HepG2 (cell line): ENCODE data around the gene ENO2. TPM values are rescaled to one million over a fixed set of nuclear protein-coding genes. Genes with fewer than 3 reads are reported as not detected.
A peak's percentile ranks its signal among the peaks of the same experiment; 100 is the strongest.

Experiments
- ATAC-seq: fragments of 200-7000 bp; cut with Tn5 transposase; 3 replicates; pipeline ENCODE4 v1.9.1; 2020; ENCODE audit warnings: mild to moderate bottlenecking, moderate library complexity
- BruUV-seq: library from RNA; stranded (reverse); fragments of 400-500 nt; replicated peaks from 2 replicates; lab custom pipeline; 2021; lab: Mats Ljungman, UMichigan
- CTCF ChIA-PET: fragments of 300-600 bp; formaldehyde crosslinking; extraction: SDS; loops from one replicate; lab custom pipeline; 2021; ENCODE audit warnings: low total read pairs, inconsistent platforms, low intra/inter-chr PET ratio; lab: Yijun Ruan, JAX
- POLR2A ChIA-PET: fragments of 350-600 bp; sonication (Branson Sonifier 250); formaldehyde crosslinking; loops from one replicate; lab custom pipeline; 2020; ENCODE audit warnings: antibody characterized with exemption, inconsistent platforms; lab: Yijun Ruan, JAX
- DNase-seq: peaks from one replicate; pipeline ENCODE4 v3.0.0-alpha.2; 2015; ENCODE audit warnings: low spot score
- FAIRE-seq: peaks from 3 replicates; lab custom pipeline; 2011; peaks lifted over from hg19 to GRCh38; lab: Jason Lieb, UNC
- H2AFZ ChIP-seq: one replicate; pipeline ENCODE4 v1.6.1; 2011; ENCODE audit warnings: low read length, inconsistent platforms
- H3K27ac ChIP-seq: fragments of 300-600 bp; 3 replicates; pipeline ENCODE4 v1.8.0; 2011; ENCODE audit warnings: mixed run types, mild to moderate bottlenecking, mixed read lengths, low read length, inconsistent platforms; ENCODE audit not compliant: insufficient read depth; ENCODE audit errors: extremely low read length
- H3K27me3 ChIP-seq, 2 experiments: fragments of 200-600 bp in 1 of 2; 2 replicates in 1 of 2; 3 replicates in 1 of 2; pipeline versions ENCODE4 v1.6.0 to v1.8.0; 2011; ENCODE audit warnings: low read length in 2 of 2, mild to moderate bottlenecking in 2 of 2, moderate library complexity in 2 of 2, inconsistent platforms in 1 of 2; ENCODE audit not compliant: insufficient read depth in 2 of 2, control insufficient read depth in 1 of 2
- H3K36me3 ChIP-seq, 2 experiments: fragments of 200-600 bp in 1 of 2; replicated peaks in 1 of 2; 2 replicates in 1 of 2; 3 replicates in 1 of 2; pipeline versions ENCODE4 v1.5.1 to v1.8.0; 2011; ENCODE audit warnings: low read length in 2 of 2, inconsistent platforms in 1 of 2; ENCODE audit not compliant: insufficient read depth in 2 of 2, control insufficient read depth in 1 of 2
- H3K4me1 ChIP-seq: 2 replicates; pipeline ENCODE4 v1.5.1; 2012; ENCODE audit warnings: low read length, inconsistent platforms; ENCODE audit not compliant: insufficient read depth
- H3K4me2 ChIP-seq: 2 replicates; pipeline ENCODE4 v1.6.0; 2011; ENCODE audit warnings: low read depth, low read length, inconsistent platforms
- H3K4me3 ChIP-seq, 3 experiments: fragments of 200-600 bp in 1 of 3; sonication (generic), shearing (Covaris generic) in 1 of 3; replicated peaks in 1 of 3; 2 replicates each; pipeline ENCODE4 v1.5.1; 2011 to 2016; ENCODE audit warnings: low read length in 3 of 3, inconsistent platforms in 2 of 3, low read depth in 2 of 3, mild to moderate bottlenecking in 2 of 3, control low read depth in 1 of 3, mixed read lengths in 1 of 3; ENCODE audit not compliant: insufficient read depth in 1 of 3
- H3K79me2 ChIP-seq: one replicate; pipeline ENCODE4 v1.6.1; 2011; ENCODE audit warnings: low read length, inconsistent platforms; ENCODE audit not compliant: insufficient read depth
- H3K9ac ChIP-seq: 2 replicates; pipeline ENCODE4 v1.6.0; 2011; ENCODE audit warnings: mild to moderate bottlenecking, low read depth, low read length, inconsistent platforms; ENCODE audit not compliant: insufficient read depth
- H3K9me3 ChIP-seq: 2 replicates; pipeline ENCODE4 v1.5.1; 2012; ENCODE audit warnings: mild to moderate bottlenecking, low read length
- H4K20me1 ChIP-seq: 2 replicates; pipeline ENCODE4 v1.6.0; 2011; ENCODE audit warnings: inconsistent platforms, mild to moderate bottlenecking, low read length, moderate library complexity; ENCODE audit not compliant: insufficient read depth
- BCLAF1 ChIP-seq: fragments of 450-650 bp; IDR thresholded peaks from 2 replicates; pipeline ENCODE4 v1.6.1; 2017; ENCODE audit warnings: mild to moderate bottlenecking
- FOXA3 ChIP-seq: IDR thresholded peaks from 2 replicates; pipeline ENCODE4 v1.6.1; 2016; ENCODE audit warnings: missing genetic modification reagents, missing compliant biosample characterization
- FOXO1 ChIP-seq: sonication (generic); formaldehyde crosslinking; IDR thresholded peaks from 2 replicates; pipeline ENCODE4 v1.4.0; 2020; ENCODE audit warnings: missing genetic modification reagents
- HNRNPUL1 ChIP-seq: fragments of 200-400 bp; formaldehyde crosslinking; IDR thresholded peaks from 2 replicates; pipeline ENCODE4 v1.6.1; 2017; ENCODE audit warnings: low read depth, mild to moderate bottlenecking, low read length, moderate library complexity
- KAT2B ChIP-seq: fragments of 150-350 bp; IDR thresholded peaks from 2 replicates; pipeline ENCODE4 v1.6.1; 2014; ENCODE audit warnings: low read depth, low read length, borderline replicate concordance
- KAT7 ChIP-seq: IDR thresholded peaks from 2 replicates; pipeline ENCODE4 v1.6.1; 2018; ENCODE audit warnings: borderline replicate concordance, missing compliant biosample characterization
- NFKB2 ChIP-seq: sonication (generic); formaldehyde crosslinking; IDR thresholded peaks from 2 replicates; pipeline ENCODE4 v1.4.0; 2020; ENCODE audit warnings: missing genetic modification reagents, borderline replicate concordance
- PATZ1 ChIP-seq: sonication (generic); formaldehyde crosslinking; IDR thresholded peaks from 2 replicates; pipeline ENCODE4 v1.4.0; 2020; ENCODE audit warnings: missing genetic modification reagents
- PHB2 ChIP-seq: fragments of 450-650 bp; IDR thresholded peaks from 2 replicates; pipeline ENCODE4 v1.6.1; 2018; ENCODE audit not compliant: partially characterized antibody
- RBAK ChIP-seq: sonication (generic); formaldehyde crosslinking; IDR thresholded peaks from 2 replicates; pipeline ENCODE4 v1.5.1; 2020; ENCODE audit warnings: mild to moderate bottlenecking, missing genetic modification reagents
- SRY ChIP-seq: sonication (generic); formaldehyde crosslinking; IDR thresholded peaks from 2 replicates; pipeline ENCODE4 v1.8.0; 2022; ENCODE audit warnings: mild to moderate bottlenecking, missing genetic modification reagents
- TOPORS ChIP-seq: sonication (generic); formaldehyde crosslinking; IDR thresholded peaks from 2 replicates; pipeline ENCODE4 v1.8.0; 2023; ENCODE audit warnings: mild to moderate bottlenecking, missing genetic modification reagents
- XRCC5 ChIP-seq: fragments of 200-400 bp; formaldehyde crosslinking; optimal IDR thresholded peaks from 2 replicates; pipeline ENCODE3; 2017; ENCODE audit warnings: mild to moderate bottlenecking, low read length
- ZNF224 ChIP-seq: sonication (generic); formaldehyde crosslinking; IDR thresholded peaks from 2 replicates; pipeline ENCODE4 v1.5.0; 2020; ENCODE audit warnings: mild to moderate bottlenecking, missing genetic modification reagents
- ZNF235 ChIP-seq: sonication (generic); formaldehyde crosslinking; IDR thresholded peaks from 2 replicates; pipeline ENCODE4 v1.8.1; 2023; ENCODE audit warnings: mild to moderate bottlenecking, missing genetic modification reagents, borderline replicate concordance
- ZNF512 ChIP-seq: sonication (generic); formaldehyde crosslinking; IDR thresholded peaks from 2 replicates; pipeline ENCODE4 v1.4.0; 2020; ENCODE audit warnings: mild to moderate bottlenecking, missing genetic modification reagents
- ZNF577 ChIP-seq: sonication (generic); formaldehyde crosslinking; IDR thresholded peaks from 2 replicates; pipeline ENCODE4 v1.4.0; 2020; ENCODE audit warnings: mild to moderate bottlenecking, low read depth, missing genetic modification reagents, borderline replicate concordance
- ZNF878 ChIP-seq: sonication (generic); formaldehyde crosslinking; IDR thresholded peaks from 2 replicates; pipeline ENCODE4 v1.8.1; 2023; ENCODE audit warnings: mild to moderate bottlenecking, missing genetic modification reagents, moderate library complexity
- WGBS: methylation state at CpG from one replicate; pipeline ENCODE4 v1.1.6; 2017; ENCODE audit warnings: low lambda C conversion rate; 5-methylcytosine and 5-hydroxymethylcytosine counted together
- in situ Hi-C: cut with HindIII; loops from 2 replicates; pipeline ENCODE4 v1.10.0; 2017; ENCODE audit warnings: low pct_unique_long_range_greater_than_20kb; ENCODE audit not compliant: extremely low pct_ligation_motif_present
- intact Hi-C: fragments of 100-400 bp; cut with micrococcal nuclease; formaldehyde crosslinking; loops from one replicate; pipeline ENCODE4 v1.10.0; 2022; ENCODE audit not compliant: unreplicated experiment
- polyA plus RNA-seq, 8 experiments: library from polyadenylated mRNA; depleted of rRNA in 3 of 8; stranded (reverse) in 7 of 8; unstranded in 1 of 8; fragments of >200 nt; fragmentation: Illumina TruSeq in 4 of 8; extraction: Trizol in 4 of 8; gene quantifications; 2 replicates each; pipeline versions ENCODE4 v1.2.1 to v1.2.3, GENCODE V29; 2011 to 2016; ENCODE audit warnings: low read depth in 4 of 8, missing spikeins in 1 of 8, mixed read lengths in 1 of 8; ENCODE audit not compliant: insufficient read depth in 1 of 8
- total RNA-seq, 5 experiments: library from RNA; depleted of rRNA; stranded (reverse); fragments of >200 nt; fragmentation: Illumina TruSeq; extraction: Trizol; gene quantifications; 2 replicates each; pipeline ENCODE4 v1.2.3, GENCODE V29; 2016; ENCODE audit warnings: low read depth in 1 of 5

ENO2 gene
- total and polyA plus RNA-seq, 2 of the 13 experiments (the other 11 are each of a cell fraction or from before 2014, with no cell fraction given): 19.3 to 136 TPM

GRCh38 chr12:6943722-6944380 is 29.5 kb downstream of the ENO2 start, which contains the start of the genes C12orf57 and RNU7-1:
TSS of gene C12orf57 (plus strand) at chr12:6944022. CDS start at chr12:6944122, 100 bp downstream.
TSS of gene RNU7-1 (plus strand) at chr12:6943816.
- H3K79me2 ChIP-seq: no peaks in the 10 kb centered on the region
- under 1% methylated on average over 17 of the region's 31 CpGs for WGBS
- FAIRE-seq (no peak), ATAC-seq (peak; percentile 63), DNase-seq (peak; percentile 94)
- CTCF ChIA-PET: interaction anchor here (0.8 to 2.2 kb wide), 7 partner anchors 18 to 170 kb away, joined by 3 to 15 read pairs (median 3); partner anchors contain the start of genes C1RL and LPCAT3
- H3K4me2 ChIP-seq: peak within 1 kb of the TSS; percentile 92
- no peaks in the 10 kb centered on the region for H3K9me3 ChIP-seq
- peak within 1 kb of the TSS; percentile 82 for H3K9ac ChIP-seq
- no peaks in the 10 kb centered on the region for H3K27me3 ChIP-seq
- POLR2A ChIA-PET: interaction anchor here (0.6 to 5.2 kb wide), 54 partner anchors 9 to 410 kb away, joined by 3 to 180 read pairs (median 6); partner anchors contain the start of genes ATN1, C1R, C1RL and C1S
- peak within 1 kb of the TSS; percentile 54 to 79 (median 73) for H3K4me3 ChIP-seq
- peaks cover 0 to 9% of the 10 kb centered on the region in 2 experiments; a peak in 2 of 5 replicates for H3K36me3 ChIP-seq
- no peak within 1 kb of the TSS for H2AFZ ChIP-seq
- peaks cover 41% of the 10 kb centered on the region for H3K4me1 ChIP-seq
- peak within 1 kb of the TSS; percentile 98 for H3K27ac ChIP-seq
- no peaks in the 10 kb centered on the region for H4K20me1 ChIP-seq
- TSS peak; percentile 91 for BruUV-seq
- intact Hi-C loops (loop anchor here (1.0 kb wide), 2 partner anchors 71 to 148 kb away; partner anchors contain the start of genes C1R and SPSB2), in situ Hi-C loops (loop anchor here (10.0 kb wide), 1 partner anchor 171 kb away; no protein-coding TSS in a partner anchor)
- TF ChIP-seq TOPORS (CRISPR knock-in tag): no peak
- peak; percentile 68; the same call in 1 of the 2 replicates for TF ChIP-seq ZNF878 (CRISPR knock-in tag)
- no peak for TF ChIP-seq KAT2B
- TF ChIP-seq ZNF235: no peak
- TF ChIP-seq KAT7: no peak; the same call in 1 of the 2 replicates
- no peak for TF ChIP-seq XRCC5
- TF ChIP-seq FOXO1: peak; percentile 39; the same call in 1 of the 2 replicates
- TF ChIP-seq RBAK (CRISPR knock-in tag): no peak
- TF ChIP-seq PATZ1 (CRISPR knock-in tag): peak; percentile 55
- TF ChIP-seq HNRNPUL1: no peak
- TF ChIP-seq ZNF512 (CRISPR knock-in tag): no peak
- TF ChIP-seq BCLAF1: no peak
- no peak for TF ChIP-seq PHB2
- TF ChIP-seq ZNF577 (CRISPR knock-in tag): 0 out of 2 replicates have a peak, but pooled peaks have one; percentile 51
- peak; percentile 78 for TF ChIP-seq FOXA3
- TF ChIP-seq ZNF224: peak; percentile 40; the same call in 1 of the 2 replicates
- no peak for TF ChIP-seq NFKB2 (CRISPR knock-in tag)
- TF ChIP-seq SRY (CRISPR knock-in tag): peak; percentile 30; the same call in 1 of the 2 replicates
